HEK293 (cell line): ENCODE results near the gene FREM1.

Experiments used
- CTCF ChIA-PET: fragments of 350-600 bp; formaldehyde crosslinking; extraction: SDS; loops from one replicate; lab custom pipeline; 2021; ENCODE audit warnings: antibody characterized with exemption; lab: Yijun Ruan, JAX
- POLR2A ChIA-PET: fragments of 300-600 bp; formaldehyde crosslinking; extraction: SDS; loops from one replicate; lab custom pipeline; 2020; ENCODE audit warnings: antibody characterized with exemption, inconsistent platforms; lab: Yijun Ruan, JAX
- H3K27ac ChIP-seq: fragments of 200-500 bp; sonication (Bioruptor generic); 2 replicates; pipeline ENCODE4 v1.5.1; 2014; ENCODE audit warnings: low read depth, low read length, control low read depth, inconsistent platforms; ENCODE audit errors: extremely low read depth
- H3K36me3 ChIP-seq, 2 experiments: fragments of 200-500 bp in 1 of 2; sonication (Bioruptor generic) in 1 of 2; 1 replicate in 1 of 2; 2 replicates in 1 of 2; pipeline ENCODE4 v1.5.1; 2014 to 2017; ENCODE audit warnings: inconsistent platforms in 2 of 2, low read length in 2 of 2; ENCODE audit not compliant: control insufficient read depth in 2 of 2, insufficient read depth in 1 of 2
- H3K4me1 ChIP-seq: fragments of 200-500 bp; sonication (Bioruptor generic); 2 replicates; pipeline ENCODE4 v1.5.1; 2014; ENCODE audit warnings: mild to moderate bottlenecking, low read length, inconsistent platforms; ENCODE audit not compliant: control insufficient read depth, insufficient read depth
- H3K4me3 ChIP-seq: 2 replicates; pipeline ENCODE4 v1.5.1; 2011; ENCODE audit warnings: low read depth, mild to moderate bottlenecking, control low read depth, low read length, moderate library complexity
- H3K9me3 ChIP-seq: fragments of 200-500 bp; sonication (Bioruptor generic); 2 replicates; pipeline ENCODE4 v1.5.1; 2014; ENCODE audit warnings: low read depth, low read length, inconsistent platforms; ENCODE audit not compliant: control insufficient read depth, insufficient read depth
- ATF2 ChIP-seq: fragments of 450-650 bp; formaldehyde crosslinking; IDR thresholded peaks from 2 replicates; pipeline ENCODE4 v1.5.1; 2016; ENCODE audit warnings: missing biosample characterization, missing genetic modification characterization, low read depth
- INSM2 ChIP-seq: fragments of 450-650 bp; formaldehyde crosslinking; IDR thresholded peaks from 2 replicates; pipeline ENCODE4 v1.5.1; 2016; ENCODE audit warnings: missing biosample characterization, missing genetic modification characterization
- KLF7 ChIP-seq: fragments of 450-650 bp; formaldehyde crosslinking; IDR thresholded peaks from 2 replicates; pipeline ENCODE4 v1.5.1; 2016; ENCODE audit warnings: missing biosample characterization, missing genetic modification characterization, borderline replicate concordance
- REPIN1 ChIP-seq: fragments of 450-650 bp; formaldehyde crosslinking; IDR thresholded peaks from 2 replicates; pipeline ENCODE4 v1.5.1; 2017; ENCODE audit warnings: missing biosample characterization, missing genetic modification characterization, low read depth
- SP7 ChIP-seq: fragments of 450-650 bp; formaldehyde crosslinking; IDR thresholded peaks from 2 replicates; pipeline ENCODE4 v1.5.1; 2016; ENCODE audit warnings: missing biosample characterization, missing genetic modification characterization
- ZBTB20 ChIP-seq: fragments of 450-650 bp; formaldehyde crosslinking; IDR thresholded peaks from 2 replicates; pipeline ENCODE4 v1.5.1; 2016; ENCODE audit warnings: missing biosample characterization, missing genetic modification characterization
- ZFP3 ChIP-seq: fragments of 450-650 bp; formaldehyde crosslinking; IDR thresholded peaks from 2 replicates; pipeline ENCODE4 v1.5.1; 2016; ENCODE audit warnings: low read depth, missing biosample characterization, missing genetic modification characterization
- ZNF121 ChIP-seq: fragments of 450-650 bp; formaldehyde crosslinking; IDR thresholded peaks from 2 replicates; pipeline ENCODE4 v1.5.1; 2016; ENCODE audit warnings: missing biosample characterization, missing genetic modification characterization
- ZNF133 ChIP-seq: fragments of 450-650 bp; formaldehyde crosslinking; IDR thresholded peaks from 2 replicates; pipeline ENCODE4 v1.5.1; 2016; ENCODE audit warnings: missing biosample characterization, missing genetic modification characterization
- ZNF16 ChIP-seq: fragments of 450-650 bp; formaldehyde crosslinking; IDR thresholded peaks from 2 replicates; pipeline ENCODE4 v1.5.1; 2016; ENCODE audit warnings: low read depth, missing biosample characterization, missing genetic modification characterization
- ZNF169 ChIP-seq: fragments of 450-650 bp; formaldehyde crosslinking; IDR thresholded peaks from 2 replicates; pipeline ENCODE4 v1.5.1; 2016; ENCODE audit warnings: missing biosample characterization, missing genetic modification characterization
- ZNF202 ChIP-seq: fragments of 450-650 bp; formaldehyde crosslinking; IDR thresholded peaks from 2 replicates; pipeline ENCODE4 v1.5.1; 2016; ENCODE audit warnings: missing biosample characterization, missing genetic modification characterization, borderline replicate concordance
- ZNF23 ChIP-seq: fragments of 450-650 bp; formaldehyde crosslinking; IDR thresholded peaks from 2 replicates; pipeline ENCODE4 v1.5.1; 2016; ENCODE audit warnings: missing biosample characterization, missing genetic modification characterization, borderline replicate concordance
- ZNF311 ChIP-seq: fragments of 450-650 bp; formaldehyde crosslinking; IDR thresholded peaks from 2 replicates; pipeline ENCODE4 v1.5.1; 2017; ENCODE audit warnings: missing biosample characterization, missing genetic modification characterization, borderline replicate concordance
- ZNF501 ChIP-seq: fragments of 450-650 bp; formaldehyde crosslinking; IDR thresholded peaks from 2 replicates; pipeline ENCODE4 v1.5.1; 2016; ENCODE audit warnings: missing biosample characterization, missing genetic modification characterization
- ZNF510 ChIP-seq: fragments of 450-650 bp; formaldehyde crosslinking; IDR thresholded peaks from 2 replicates; pipeline ENCODE4 v1.5.1; 2018; ENCODE audit warnings: mild to moderate bottlenecking, missing genetic modification characterization, missing biosample characterization; ENCODE audit not compliant: insufficient replicate concordance
- ZNF544 ChIP-seq: fragments of 450-650 bp; formaldehyde crosslinking; IDR thresholded peaks from 2 replicates; pipeline ENCODE4 v1.5.0; 2017; ENCODE audit warnings: missing biosample characterization, missing genetic modification characterization
- ZNF585B ChIP-seq: fragments of 450-650 bp; formaldehyde crosslinking; IDR thresholded peaks from 2 replicates; pipeline ENCODE4 v1.5.1; 2016; ENCODE audit warnings: missing biosample characterization, missing genetic modification characterization
- ZNF600 ChIP-seq: fragments of 450-650 bp; formaldehyde crosslinking; IDR thresholded peaks from 2 replicates; pipeline ENCODE4 v1.5.1; 2016; ENCODE audit warnings: missing biosample characterization, missing genetic modification characterization
- ZNF639 ChIP-seq: fragments of 450-650 bp; formaldehyde crosslinking; IDR thresholded peaks from 2 replicates; pipeline ENCODE4 v1.5.1; 2016; ENCODE audit warnings: missing biosample characterization, missing genetic modification characterization
- ZNF670 ChIP-seq: fragments of 450-650 bp; formaldehyde crosslinking; IDR thresholded peaks from 2 replicates; pipeline ENCODE4 v1.5.1; 2016; ENCODE audit warnings: missing biosample characterization, missing genetic modification characterization, low read depth
- ZNF776 ChIP-seq: fragments of 450-650 bp; formaldehyde crosslinking; IDR thresholded peaks from 2 replicates; pipeline ENCODE4 v1.5.0; 2017; ENCODE audit warnings: missing biosample characterization, missing genetic modification characterization, borderline replicate concordance
- ZSCAN23 ChIP-seq: fragments of 450-650 bp; formaldehyde crosslinking; IDR thresholded peaks from 2 replicates; pipeline ENCODE4 v1.5.1; 2016; ENCODE audit warnings: missing biosample characterization, missing genetic modification characterization
- TF ChIP-seq, protein P1 (sequence below): fragments of 450-650 bp; formaldehyde crosslinking; IDR thresholded peaks from 2 replicates; pipeline ENCODE4 v1.5.1; 2016; ENCODE audit warnings: missing biosample characterization, missing genetic modification characterization
- TF ChIP-seq, protein P2 (sequence below): fragments of 450-650 bp; formaldehyde crosslinking; IDR thresholded peaks from 2 replicates; pipeline ENCODE4 v1.5.1; 2016; ENCODE audit warnings: missing biosample characterization, missing genetic modification characterization
- TF ChIP-seq, protein P3 (sequence below): fragments of 450-650 bp; formaldehyde crosslinking; IDR thresholded peaks from 2 replicates; pipeline ENCODE4 v1.5.1; 2016; ENCODE audit warnings: missing biosample characterization, missing genetic modification characterization

The FREM1 gene

DNA sequence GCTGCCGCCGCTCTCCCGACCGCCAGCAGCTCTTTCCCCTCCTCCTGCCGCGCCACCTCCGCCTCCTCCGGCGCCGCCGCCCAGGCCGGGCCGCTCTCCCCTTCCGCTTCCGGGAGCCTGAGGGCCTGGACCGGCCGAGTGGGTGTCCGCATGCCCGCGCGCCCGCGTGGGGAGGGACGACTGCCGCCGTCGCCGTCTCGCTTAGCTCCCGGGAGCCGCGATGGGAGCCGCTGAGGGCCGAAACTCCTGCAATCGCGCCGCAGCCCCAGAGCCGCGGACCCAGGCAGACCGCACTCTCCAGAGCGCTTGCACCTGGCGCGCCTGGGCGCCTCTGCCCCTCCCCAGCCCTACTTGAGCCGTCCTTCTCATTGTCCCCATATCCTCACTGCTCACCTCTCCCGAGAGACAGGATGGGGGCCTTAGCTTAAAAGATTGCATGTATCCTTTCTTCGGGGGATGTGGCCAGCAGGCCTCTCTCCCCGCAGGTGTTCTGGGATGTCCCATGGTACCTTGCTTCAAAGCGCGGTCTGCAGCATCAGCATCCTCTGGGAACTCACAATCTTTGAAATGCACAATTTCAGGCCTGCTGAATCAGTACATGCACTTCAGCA, 216.9 kb downstream of the FREM1 start, which contains the start of gene ZDHHC21:
ZDHHC21 (minus strand) TSS at position 182 of the 611 bp plus-strand sequence. CDS start 19,092 bp downstream, outside the sequence.
- no peaks in the 10 kb centered on the region for H3K9me3 ChIP-seq
- peaks cover 7% of the 10 kb centered on the region; the same call in 1 of the 2 replicates for H3K4me1 ChIP-seq
- peak within 1 kb of the TSS; percentile 89 for H3K27ac ChIP-seq
- POLR2A ChIA-PET: interaction anchor here (0.6 to 1.3 kb wide), 3 partner anchors 29 to 75 kb away, joined by 3 to 5 read pairs (median 3); partner anchors contain the start of gene CER1
- CTCF ChIA-PET: interaction anchor here (0.7 to 1.2 kb wide), 2 partner anchors 43 to 1268 kb away, joined by 4 to 6 read pairs; no protein-coding TSS in a partner anchor
- H3K4me3 ChIP-seq: peak within 1 kb of the TSS; percentile 93
- H3K36me3 ChIP-seq: peaks cover 0 to 12% of the 10 kb centered on the region in 2 experiments; a peak in 1 of 3 replicates
- no peak for TF ChIP-seq ZNF121 (tag by site-specific recombination)
- TF ChIP-seq KLF7 (tag by site-specific recombination): no peak
- TF ChIP-seq ZNF202 (tag by site-specific recombination): no peak
- no peak for TF ChIP-seq ZNF670 (tag by site-specific recombination)
- TF ChIP-seq ZNF776: no peak
- TF ChIP-seq ZNF544 (tag by site-specific recombination): no peak
- no peak for TF ChIP-seq ZNF311 (tag by site-specific recombination)
- no peak for TF ChIP-seq ATF2
- no peak for TF ChIP-seq ZNF23 (tag by site-specific recombination)
- TF ChIP-seq ZNF133 (tag by site-specific recombination): no peak
- TF ChIP-seq, protein P1, sequence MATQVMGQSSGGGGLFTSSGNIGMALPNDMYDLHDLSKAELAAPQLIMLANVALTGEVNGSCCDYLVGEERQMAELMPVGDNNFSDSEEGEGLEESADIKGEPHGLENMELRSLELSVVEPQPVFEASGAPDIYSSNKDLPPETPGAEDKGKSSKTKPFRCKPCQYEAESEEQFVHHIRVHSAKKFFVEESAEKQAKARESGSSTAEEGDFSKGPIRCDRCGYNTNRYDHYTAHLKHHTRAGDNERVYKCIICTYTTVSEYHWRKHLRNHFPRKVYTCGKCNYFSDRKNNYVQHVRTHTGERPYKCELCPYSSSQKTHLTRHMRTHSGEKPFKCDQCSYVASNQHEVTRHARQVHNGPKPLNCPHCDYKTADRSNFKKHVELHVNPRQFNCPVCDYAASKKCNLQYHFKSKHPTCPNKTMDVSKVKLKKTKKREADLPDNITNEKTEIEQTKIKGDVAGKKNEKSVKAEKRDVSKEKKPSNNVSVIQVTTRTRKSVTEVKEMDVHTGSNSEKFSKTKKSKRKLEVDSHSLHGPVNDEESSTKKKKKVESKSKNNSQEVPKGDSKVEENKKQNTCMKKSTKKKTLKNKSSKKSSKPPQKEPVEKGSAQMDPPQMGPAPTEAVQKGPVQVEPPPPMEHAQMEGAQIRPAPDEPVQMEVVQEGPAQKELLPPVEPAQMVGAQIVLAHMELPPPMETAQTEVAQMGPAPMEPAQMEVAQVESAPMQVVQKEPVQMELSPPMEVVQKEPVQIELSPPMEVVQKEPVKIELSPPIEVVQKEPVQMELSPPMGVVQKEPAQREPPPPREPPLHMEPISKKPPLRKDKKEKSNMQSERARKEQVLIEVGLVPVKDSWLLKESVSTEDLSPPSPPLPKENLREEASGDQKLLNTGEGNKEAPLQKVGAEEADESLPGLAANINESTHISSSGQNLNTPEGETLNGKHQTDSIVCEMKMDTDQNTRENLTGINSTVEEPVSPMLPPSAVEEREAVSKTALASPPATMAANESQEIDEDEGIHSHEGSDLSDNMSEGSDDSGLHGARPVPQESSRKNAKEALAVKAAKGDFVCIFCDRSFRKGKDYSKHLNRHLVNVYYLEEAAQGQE: 0 out of 2 replicates have a peak, but pooled peaks have one; percentile 12
- TF ChIP-seq ZFP3: peak; percentile 53; the same call in 1 of the 2 replicates
- no peak for TF ChIP-seq ZNF510 (tag by site-specific recombination)
- TF ChIP-seq ZNF639 (tag by site-specific recombination): no peak
- 0 out of 2 replicates have a peak, but pooled peaks have one; percentile 45 for TF ChIP-seq ZNF501
- TF ChIP-seq, protein P2, sequence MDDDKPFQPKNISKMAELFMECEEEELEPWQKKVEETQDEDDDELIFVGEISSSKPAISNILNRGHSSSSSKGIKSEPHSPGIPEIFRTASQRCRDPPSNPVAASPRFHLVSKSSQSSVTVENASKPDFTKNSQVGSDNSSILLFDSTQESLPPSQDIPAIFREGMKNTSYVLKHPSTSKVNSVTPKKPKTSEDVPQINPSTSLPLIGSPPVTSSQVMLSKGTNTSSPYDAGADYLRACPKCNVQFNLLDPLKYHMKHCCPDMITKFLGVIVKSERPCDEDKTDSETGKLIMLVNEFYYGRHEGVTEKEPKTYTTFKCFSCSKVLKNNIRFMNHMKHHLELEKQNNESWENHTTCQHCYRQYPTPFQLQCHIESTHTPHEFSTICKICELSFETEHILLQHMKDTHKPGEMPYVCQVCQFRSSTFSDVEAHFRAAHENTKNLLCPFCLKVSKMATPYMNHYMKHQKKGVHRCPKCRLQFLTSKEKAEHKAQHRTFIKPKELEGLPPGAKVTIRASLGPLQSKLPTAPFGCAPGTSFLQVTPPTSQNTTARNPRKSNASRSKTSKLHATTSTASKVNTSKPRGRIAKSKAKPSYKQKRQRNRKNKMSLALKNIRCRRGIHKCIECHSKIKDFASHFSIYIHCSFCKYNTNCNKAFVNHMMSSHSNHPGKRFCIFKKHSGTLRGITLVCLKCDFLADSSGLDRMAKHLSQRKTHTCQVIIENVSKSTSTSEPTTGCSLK (tag by site-specific recombination): no peak
- TF ChIP-seq ZNF600 (tag by site-specific recombination): no peak
- 0 out of 2 replicates have a peak, but pooled peaks have one; percentile 15 for TF ChIP-seq SP7
- TF ChIP-seq ZSCAN23 (tag by site-specific recombination): no peak
- TF ChIP-seq, protein P3, sequence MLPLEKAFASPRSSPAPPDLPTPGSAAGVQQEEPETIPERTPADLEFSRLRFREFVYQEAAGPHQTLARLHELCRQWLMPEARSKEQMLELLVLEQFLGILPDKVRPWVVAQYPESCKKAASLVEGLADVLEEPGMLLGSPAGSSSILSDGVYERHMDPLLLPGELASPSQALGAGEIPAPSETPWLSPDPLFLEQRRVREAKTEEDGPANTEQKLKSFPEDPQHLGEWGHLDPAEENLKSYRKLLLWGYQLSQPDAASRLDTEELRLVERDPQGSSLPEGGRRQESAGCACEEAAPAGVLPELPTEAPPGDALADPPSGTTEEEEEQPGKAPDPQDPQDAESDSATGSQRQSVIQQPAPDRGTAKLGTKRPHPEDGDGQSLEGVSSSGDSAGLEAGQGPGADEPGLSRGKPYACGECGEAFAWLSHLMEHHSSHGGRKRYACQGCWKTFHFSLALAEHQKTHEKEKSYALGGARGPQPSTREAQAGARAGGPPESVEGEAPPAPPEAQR (tag by site-specific recombination): no peak
- no peak for TF ChIP-seq ZNF169 (tag by site-specific recombination)
- no peak for TF ChIP-seq ZNF16 (tag by site-specific recombination)
- TF ChIP-seq INSM2 (tag by site-specific recombination): no peak
- TF ChIP-seq ZBTB20: no peak
- no peak for TF ChIP-seq ZNF585B
- TF ChIP-seq REPIN1: no peak
